Endodermal cell (in vitro differentiated cells): ENCODE results near the gene CD8A. TPM values are rescaled to one million over a fixed set of nuclear protein-coding genes. Genes with fewer than 3 reads are reported as not detected.

Source experiments
- DNase-seq: peaks from one replicate; pipeline ENCODE4 v3.0.0-alpha.2; 2017
- H3K27ac ChIP-seq: 2 replicates; pipeline ENCODE4 v1.5.1; 2013; ENCODE audit warnings: mild to moderate bottlenecking, low read depth, low read length, moderate library complexity
- H3K27me3 ChIP-seq: 2 replicates; pipeline ENCODE4 v1.6.1; 2013; ENCODE audit warnings: mild to moderate bottlenecking, low read length, moderate library complexity; ENCODE audit not compliant: insufficient read depth, control insufficient read depth, poor library complexity, severe bottlenecking
- H3K36me3 ChIP-seq: 2 replicates; pipeline ENCODE4 v1.7.0; 2013; ENCODE audit warnings: mild to moderate bottlenecking, low read length, moderate library complexity; ENCODE audit not compliant: control insufficient read depth, insufficient read depth
- H3K4me1 ChIP-seq: one replicate; pipeline ENCODE4 v1.7.0; 2013; ENCODE audit warnings: low read length; ENCODE audit not compliant: control insufficient read depth, insufficient read depth
- H3K4me3 ChIP-seq: 2 replicates; pipeline ENCODE4 v1.5.1; 2013; ENCODE audit warnings: mild to moderate bottlenecking, low read length, moderate library complexity
- H3K9ac ChIP-seq: 2 replicates; pipeline ENCODE4 v1.6.1; 2013; ENCODE audit warnings: mild to moderate bottlenecking, low read length, moderate library complexity; ENCODE audit not compliant: poor library complexity, severe bottlenecking; ENCODE audit errors: extremely low read depth
- H3K9me3 ChIP-seq: 2 replicates; pipeline ENCODE4 v1.6.1; 2013; ENCODE audit warnings: mild to moderate bottlenecking, low read length, moderate library complexity; ENCODE audit not compliant: control insufficient read depth
- H3K27ac Mint-ChIP-seq: 2 replicates; pipeline ENCODE4 v1.8.0; 2020; ENCODE audit warnings: mixed read lengths
- H3K27me3 Mint-ChIP-seq: 2 replicates; pipeline ENCODE4 v1.8.0; 2021; ENCODE audit warnings: mild to moderate bottlenecking, mixed read lengths; ENCODE audit not compliant: insufficient read depth
- H3K36me3 Mint-ChIP-seq: 2 replicates; pipeline ENCODE4 v1.8.0; 2020; ENCODE audit warnings: low read depth, mixed read lengths
- H3K4me1 Mint-ChIP-seq: 2 replicates; pipeline ENCODE4 v1.8.0; 2020; ENCODE audit warnings: mixed read lengths
- H3K4me3 Mint-ChIP-seq: 2 replicates; pipeline ENCODE4 v1.8.0; 2020; ENCODE audit warnings: mild to moderate bottlenecking, moderate library complexity, mixed read lengths
- H3K9me3 Mint-ChIP-seq: 2 replicates; pipeline ENCODE4 v1.8.0; 2020; ENCODE audit warnings: mild to moderate bottlenecking, mixed read lengths
- CTCF ChIP-seq: fragments of 200-600 bp; sonication (generic); conservative IDR thresholded peaks from 2 replicates; pipeline ENCODE4 v1.5.0; 2021; ENCODE audit warnings: antibody characterized with exemption, mild to moderate bottlenecking
- WGBS, 2 experiments: methylation state at CpG; one replicate each; pipeline versions ENCODE4 v1.1.5 to v1.1.7; 2013; ENCODE audit warnings: missing lambda C conversion rate in 2 of 2, mixed read lengths in 1 of 2; ENCODE audit not compliant: insufficient coverage in 1 of 2, insufficient read length in 1 of 2; 5-methylcytosine and 5-hydroxymethylcytosine counted together
- total RNA-seq, 2 donors: library from RNA; stranded (reverse); fragmentation: NEBNext Ultra II Directional in 1 of 2; extraction: Animal tissue kit (Norgen Biotek cat#: 25700) in 1 of 2; gene quantifications; 2 replicates in 1 of 2; 3 replicates in 1 of 2; pipeline ENCODE4 v1.2.1, GENCODE V29; 2021

The CD8A gene
- total RNA-seq, 2 donors from 2014 or later: 0.18 TPM; not detected in 1

GRCh38 chr2:86826951-86827350 lies 36.2 kb upstream of the CD8A start:
- DNase-seq: no peak
- no peaks in the 10 kb centered on the region for H3K27me3 ChIP-seq
- no peaks in the 10 kb centered on the region for H3K4me1 ChIP-seq
- Mint-ChIP-seq H3K4me3 (no peak overlapping the region), H3K4me1 (peaks cover 7% of the 10 kb centered on the region), H3K27ac (no peak overlapping the region), H3K9me3 (peaks cover 7% of the 10 kb centered on the region), H3K27me3 (peaks cover 1% of the 10 kb centered on the region), H3K36me3 (no peaks in the 10 kb centered on the region)
- no peak overlapping the region for H3K9ac ChIP-seq
- 87 to 94% methylated on average over 4 of the region's 4 CpGs for WGBS, 2 experiments
- H3K27ac ChIP-seq: no peak overlapping the region
- H3K9me3 ChIP-seq: no peaks in the 10 kb centered on the region
- TF ChIP-seq CTCF: no peak
- no peaks in the 10 kb centered on the region for H3K36me3 ChIP-seq
- no peak overlapping the region for H3K4me3 ChIP-seq

GRCh38 chr2:86825693-86826381 lies 35.1 kb upstream of the CD8A start:
- WGBS, 2 experiments: 92 to 93% methylated on average over 7 to 16 of the region's 16 CpGs
- Histone ChIP-seq H3K27ac (no peak overlapping the region), H3K36me3 (no peaks in the 10 kb centered on the region), H3K9ac (no peak overlapping the region), H3K4me3 (no peak overlapping the region), H3K9me3 (no peaks in the 10 kb centered on the region), H3K27me3 (no peaks in the 10 kb centered on the region), H3K4me1 (no peaks in the 10 kb centered on the region)
- Mint-ChIP-seq H3K36me3 (no peaks in the 10 kb centered on the region), H3K9me3 (peaks cover 7% of the 10 kb centered on the region), H3K4me1 (peaks cover 6% of the 10 kb centered on the region), H3K27ac (no peak overlapping the region), H3K4me3 (no peak overlapping the region), H3K27me3 (peaks cover 4% of the 10 kb centered on the region)
- DNase-seq: no peak
- no peak for TF ChIP-seq CTCF

- H3K9me3 Mint-ChIP-seq: peaks cover 7% of the 10 kb centered on the region
- no peak for DNase-seq
- H3K36me3 Mint-ChIP-seq: no peaks in the 10 kb centered on the region
- Histone ChIP-seq H3K4me1 (no peaks in the 10 kb centered on the region), H3K27me3 (no peaks in the 10 kb centered on the region), H3K27ac (no peak overlapping the region), H3K36me3 (no peaks in the 10 kb centered on the region), H3K9ac (no peak overlapping the region), H3K9me3 (no peaks in the 10 kb centered on the region), H3K4me3 (no peak overlapping the region)
- no peak overlapping the region for H3K4me3 Mint-ChIP-seq
- 92 to 97% methylated on average over 6 to 11 of the region's 11 CpGs for WGBS, 2 experiments
- H3K27me3 Mint-ChIP-seq: peaks cover 4% of the 10 kb centered on the region
- no peak for TF ChIP-seq CTCF
- H3K4me1 Mint-ChIP-seq: peaks cover 6% of the 10 kb centered on the region
- no peak overlapping the region for H3K27ac Mint-ChIP-seq
These were observed 34.5 kb upstream of the CD8A start for GRCh38 chr2:86825036-86825692.
